IMR-90 (cell line): ENCODE measurements around the gene ATP5F1D. TPM values are rescaled to one million over a fixed set of nuclear protein-coding genes. Genes with fewer than 3 reads are reported as not detected.

Experiments
- ATAC-seq: fragments of 200-7000 bp; cut with Tn5 transposase; 2 replicates; pipeline ENCODE4 v1.9.1; 2020; ENCODE audit warnings: low read depth, mild to moderate bottlenecking, moderate library complexity
- BruUV-seq: library from RNA; stranded (reverse); fragments of 400-500 nt; replicated peaks from 2 replicates; lab custom pipeline; 2021; lab: Mats Ljungman, UMichigan
- CTCF ChIA-PET: fragments of 300-600 bp; formaldehyde crosslinking; extraction: SDS; loops from one replicate; lab custom pipeline; 2021; ENCODE audit warnings: antibody characterized with exemption; lab: Yijun Ruan, JAX
- POLR2A ChIA-PET: fragments of 300-600 bp; sonication (Branson Sonifier 250); formaldehyde crosslinking; loops from one replicate; lab custom pipeline; 2022; ENCODE audit warnings: antibody characterized with exemption; ENCODE audit not compliant: unreplicated experiment; lab: Charles Lee
- DNase-seq: peaks from one replicate; pipeline ENCODE4 v3.0.0; 2013
- H2AFZ ChIP-seq: replicated peaks from 2 replicates; pipeline ENCODE3; 2013; ENCODE audit warnings: low read length, mild to moderate bottlenecking; ENCODE audit not compliant: poor library complexity
- H2AK5ac ChIP-seq: 2 replicates; pipeline ENCODE4 v1.6.1; 2013; ENCODE audit warnings: low read depth, low read length, inconsistent platforms
- H2AK9ac ChIP-seq: replicated peaks from 2 replicates; pipeline ENCODE3; 2013; ENCODE audit warnings: mild to moderate bottlenecking, low read depth, low read length, moderate library complexity; ENCODE audit not compliant: poor library complexity
- H2BK120ac ChIP-seq: 2 replicates; pipeline ENCODE4 v1.6.1; 2013; ENCODE audit warnings: low read depth, low read length, inconsistent platforms
- H2BK15ac ChIP-seq: 3 replicates; pipeline ENCODE4 v1.6.1; 2013; ENCODE audit warnings: low read depth, low read length, inconsistent platforms
- H2BK20ac ChIP-seq: 2 replicates; pipeline ENCODE4 v1.6.1; 2013; ENCODE audit warnings: low read depth, mild to moderate bottlenecking, inconsistent platforms, low read length, moderate library complexity
- H2BK5ac ChIP-seq: 2 replicates; pipeline ENCODE4 v1.6.1; 2013; ENCODE audit warnings: mild to moderate bottlenecking, low read depth, low read length, inconsistent platforms; ENCODE audit not compliant: poor library complexity, severe bottlenecking
- H3K14ac ChIP-seq: replicated peaks from 2 replicates; pipeline ENCODE4 v1.6.1; 2013; ENCODE audit warnings: low read depth, low read length, inconsistent platforms
- H3K18ac ChIP-seq: 2 replicates; pipeline ENCODE4 v1.6.1; 2013; ENCODE audit warnings: low read depth, low read length, control low read depth
- H3K23ac ChIP-seq: 2 replicates; pipeline ENCODE4 v1.6.1; 2013; ENCODE audit warnings: low read depth, low read length, inconsistent platforms
- H3K27ac ChIP-seq: 2 replicates; pipeline ENCODE4 v1.5.1; 2013; ENCODE audit warnings: mild to moderate bottlenecking, control low read depth, low read length; ENCODE audit not compliant: insufficient read depth
- H3K27me3 ChIP-seq: 2 replicates; pipeline ENCODE4 v1.6.1; 2013; ENCODE audit warnings: low read length; ENCODE audit not compliant: control insufficient read depth, insufficient read depth
- H3K36me3 ChIP-seq: 2 replicates; pipeline ENCODE4 v1.6.1; 2013; ENCODE audit warnings: low read length, mixed read lengths; ENCODE audit not compliant: control insufficient read depth, insufficient read depth
- H3K4ac ChIP-seq: 2 replicates; pipeline ENCODE4 v1.6.1; 2013; ENCODE audit warnings: low read depth, low read length, inconsistent platforms
- H3K4me1 ChIP-seq: 2 replicates; pipeline ENCODE4 v1.6.1; 2013; ENCODE audit warnings: low read length, mixed read lengths; ENCODE audit not compliant: control insufficient read depth, insufficient read depth
- H3K4me2 ChIP-seq: 2 replicates; pipeline ENCODE4 v1.6.1; 2013; ENCODE audit warnings: low read depth, mild to moderate bottlenecking, control low read depth, low read length, moderate library complexity
- H3K4me3 ChIP-seq: 2 replicates; pipeline ENCODE4 v1.5.1; 2013; ENCODE audit warnings: low read depth, mild to moderate bottlenecking, control low read depth, low read length, moderate library complexity; ENCODE audit not compliant: insufficient read depth
- H3K56ac ChIP-seq: 2 replicates; pipeline ENCODE4 v1.6.1; 2013; ENCODE audit warnings: low read length, inconsistent platforms; ENCODE audit not compliant: insufficient read depth; ENCODE audit errors: extremely low read depth
- H3K79me1 ChIP-seq, 2 experiments: 2 replicates each; pipeline ENCODE4 v1.6.1; 2013; ENCODE audit warnings: low read length in 2 of 2, inconsistent platforms in 1 of 2, low read depth in 1 of 2
- H3K9ac ChIP-seq: 2 replicates; pipeline ENCODE4 v1.6.1; 2013; ENCODE audit warnings: low read depth, low read length, control low read depth
- H3K9me1 ChIP-seq: 2 replicates; pipeline ENCODE4 v1.6.1; 2013; ENCODE audit warnings: low read length, inconsistent platforms; ENCODE audit not compliant: insufficient read depth
- H3K9me3 ChIP-seq: 2 replicates; pipeline ENCODE4 v1.6.1; 2013; ENCODE audit warnings: low read length; ENCODE audit not compliant: control insufficient read depth, insufficient read depth
- H4K20me1 ChIP-seq: 2 replicates; pipeline ENCODE4 v1.6.1; 2013; ENCODE audit warnings: low read length, inconsistent platforms; ENCODE audit not compliant: insufficient read depth
- H4K5ac ChIP-seq: 2 replicates; pipeline ENCODE4 v1.6.1; 2013; ENCODE audit warnings: mild to moderate bottlenecking, low read depth, low read length, control low read depth
- H4K8ac ChIP-seq, 2 experiments: 2 replicates each; pipeline ENCODE4 v1.6.1; 2013; ENCODE audit warnings: low read depth in 2 of 2, low read length in 2 of 2, control low read depth in 1 of 2, inconsistent platforms in 1 of 2
- H4K91ac ChIP-seq: 2 replicates; pipeline ENCODE4 v1.6.1; 2013; ENCODE audit warnings: low read depth, low read length, inconsistent platforms; ENCODE audit not compliant: insufficient read depth
- BHLHE40 ChIP-seq: fragments of 150-350 bp; IDR thresholded peaks from 2 replicates; pipeline ENCODE4 v1.6.1; 2016; ENCODE audit warnings: mild to moderate bottlenecking, low read depth, low read length
- CEBPB ChIP-seq: IDR thresholded peaks from 2 replicates; pipeline ENCODE4 v1.6.1; 2012; ENCODE audit warnings: low read depth, low read length, improper control_type of control experiment
- CHD1 ChIP-seq: IDR thresholded peaks from 2 replicates; pipeline ENCODE4 v1.6.1; 2012; ENCODE audit warnings: low read depth, low read length, improper control_type of control experiment
- FOS ChIP-seq: fragments of 150-350 bp; IDR thresholded peaks from 2 replicates; pipeline ENCODE4 v1.6.1; 2016; ENCODE audit warnings: low read depth, low read length
- MAZ ChIP-seq: IDR thresholded peaks from 2 replicates; pipeline ENCODE4 v1.6.1; 2012; ENCODE audit warnings: low read depth, mild to moderate bottlenecking, low read length, improper control_type of control experiment, moderate library complexity, borderline replicate concordance
- POLR2A ChIP-seq: IDR thresholded peaks from 2 replicates; pipeline ENCODE4 v1.6.1; 2012; ENCODE audit warnings: mild to moderate bottlenecking, low read depth, low read length
- RAD21 ChIP-seq: IDR thresholded peaks from 2 replicates; pipeline ENCODE4 v1.6.1; 2012; ENCODE audit warnings: low read length, improper control_type of control experiment
- RCOR1 ChIP-seq: IDR thresholded peaks from 2 replicates; pipeline ENCODE4 v1.6.1; 2012; ENCODE audit warnings: mild to moderate bottlenecking, low read length, improper control_type of control experiment; ENCODE audit not compliant: insufficient replicate concordance
- RFX5 ChIP-seq: IDR thresholded peaks from 2 replicates; pipeline ENCODE4 v1.8.0; 2012; ENCODE audit warnings: low read depth, mild to moderate bottlenecking, low read length, moderate library complexity
- WGBS, 2 experiments: methylation state at CpG; one replicate each; pipeline versions ENCODE4 v1.1.5 to v1.1.7; 2013; ENCODE audit warnings: missing lambda C conversion rate in 2 of 2; ENCODE audit not compliant: insufficient read length in 1 of 2; ENCODE audit errors: extremely low coverage in 2 of 2; 5-methylcytosine and 5-hydroxymethylcytosine counted together
- dilution Hi-C: fragments of 300-500 bp; cut with HindIII; formaldehyde crosslinking; loops from one replicate; pipeline ENCODE4 v1.14.3; 2018; ENCODE audit warnings: low sequenced_read_pairs; ENCODE audit not compliant: unreplicated experiment
- in situ Hi-C: fragments of 300-500 bp; cut with MboI; formaldehyde crosslinking; loops from 3 replicates; pipeline ENCODE4 v1.14.3; 2019; ENCODE audit warnings: low sequenced_read_pairs, inconsistent platforms, mixed read lengths
- intact Hi-C: fragments of 100-400 bp; cut with micrococcal nuclease; formaldehyde crosslinking; loops from 2 replicates; pipeline ENCODE4 v1.10.0; 2022
- polyA plus RNA-seq, 3 experiments: library from polyadenylated mRNA; depleted of rRNA; stranded (reverse); fragments of >200 nt; gene quantifications; 2 replicates each; pipeline ENCODE4 v1.2.3, GENCODE V29; 2012; ENCODE audit warnings: low replicate concordance in 1 of 3
- total RNA-seq: library from RNA; depleted of rRNA; stranded (reverse); fragments of >200 nt; gene quantifications from 2 replicates; pipeline ENCODE4 v1.2.3, GENCODE V29; 2012
- TF ChIP-seq, protein P1 (sequence below): conservative IDR thresholded peaks from 2 replicates; pipeline ENCODE4 v1.5.1; 2012; ENCODE audit warnings: mild to moderate bottlenecking, low read depth, low read length, improper control_type of control experiment

The ATP5F1D gene
- total and polyA plus RNA-seq, 2 of the 4 experiments (the other 2 are of a cell fraction), result 7.3 to 140 TPM

DNA sequence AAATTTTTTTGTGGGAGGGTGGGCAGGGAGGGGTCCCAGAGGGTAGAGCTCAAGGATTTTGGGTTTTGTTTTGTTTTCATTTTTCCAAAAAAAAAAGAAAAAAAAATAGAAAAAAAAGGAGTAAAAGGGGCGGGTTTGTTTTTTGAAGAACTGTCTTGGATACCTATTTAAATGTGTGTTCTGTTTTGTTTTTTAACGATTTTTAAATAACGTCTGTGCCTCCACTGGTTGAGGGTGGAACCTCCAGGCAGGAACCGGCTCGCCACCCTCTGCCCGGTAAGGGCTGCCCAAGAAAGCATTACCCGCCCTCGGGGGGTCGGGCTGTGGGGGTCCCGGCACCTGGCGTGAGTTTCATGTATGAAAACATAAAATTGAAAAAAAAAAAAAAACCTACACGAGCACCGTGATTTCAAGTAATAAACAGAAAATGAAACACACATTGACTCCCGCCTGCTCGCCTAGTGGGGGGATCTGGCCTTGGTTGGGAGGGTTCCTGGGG, 17.2 kb downstream of the ATP5F1D start:
- Histone ChIP-seq H3K36me3 (peaks cover 49% of the 10 kb centered on the region), H4K5ac (no peak overlapping the region), H2AFZ (peak overlapping the region; percentile 61), H2BK20ac (no peak overlapping the region), H3K23ac (no peak overlapping the region), H4K20me1 (peaks cover 66% of the 10 kb centered on the region), H3K4ac (peak overlapping the region; percentile 16; the same call in 1 of the 2 replicates), H2BK15ac (no peak overlapping the region), H2BK5ac (peak overlapping the region; percentile 78), H3K27me3 (no peaks in the 10 kb centered on the region), H3K9me1 (peaks cover 3% of the 10 kb centered on the region; the same call in 1 of the 2 replicates), H2AK5ac (no peak overlapping the region), H3K18ac (no peak overlapping the region), H3K14ac (peak overlapping the region; percentile 68; the same call in 1 of the 2 replicates), H3K9me3 (no peaks in the 10 kb centered on the region), H3K79me1 (peaks cover 0 to 71% of the 10 kb centered on the region in 2 experiments; a peak in 2 of 4 replicates), H3K56ac (no peak overlapping the region), H3K4me3 (no peak overlapping the region), H4K91ac (no peak overlapping the region), H3K4me1 (peaks cover 57% of the 10 kb centered on the region), H3K9ac (no peak overlapping the region), H2BK120ac (no peak overlapping the region), H3K27ac (peak overlapping the region; percentile 74), H4K8ac (no peak overlapping the region; a peak in 1 of 4 replicates), H2AK9ac (peak overlapping the region; percentile 93), H3K4me2 (no peak overlapping the region)
- ATAC-seq, result no peak
- 54% methylated on average over 2 of the region's 15 CpGs; no CpG with 5 or more reads in 1 of the 2 experiments for WGBS, 2 experiments
- no TSS peak for BruUV-seq
- POLR2A ChIA-PET, result interaction anchor here (0.6 kb wide), 2 partner anchors 9 to 15 kb away, joined by 4 to 11 read pairs; no protein-coding TSS in a partner anchor
- DNase-seq, result no peak
- in situ Hi-C loops (no loop called here), intact Hi-C loops (no loop called here), dilution Hi-C loops (no loop called here)
- TF ChIP-seq FOS, result no peak
- TF ChIP-seq BHLHE40, result no peak
- no peak for TF ChIP-seq RFX5
- TF ChIP-seq RAD21, result no peak
- no peak for TF ChIP-seq MAZ
- TF ChIP-seq, protein P1, sequence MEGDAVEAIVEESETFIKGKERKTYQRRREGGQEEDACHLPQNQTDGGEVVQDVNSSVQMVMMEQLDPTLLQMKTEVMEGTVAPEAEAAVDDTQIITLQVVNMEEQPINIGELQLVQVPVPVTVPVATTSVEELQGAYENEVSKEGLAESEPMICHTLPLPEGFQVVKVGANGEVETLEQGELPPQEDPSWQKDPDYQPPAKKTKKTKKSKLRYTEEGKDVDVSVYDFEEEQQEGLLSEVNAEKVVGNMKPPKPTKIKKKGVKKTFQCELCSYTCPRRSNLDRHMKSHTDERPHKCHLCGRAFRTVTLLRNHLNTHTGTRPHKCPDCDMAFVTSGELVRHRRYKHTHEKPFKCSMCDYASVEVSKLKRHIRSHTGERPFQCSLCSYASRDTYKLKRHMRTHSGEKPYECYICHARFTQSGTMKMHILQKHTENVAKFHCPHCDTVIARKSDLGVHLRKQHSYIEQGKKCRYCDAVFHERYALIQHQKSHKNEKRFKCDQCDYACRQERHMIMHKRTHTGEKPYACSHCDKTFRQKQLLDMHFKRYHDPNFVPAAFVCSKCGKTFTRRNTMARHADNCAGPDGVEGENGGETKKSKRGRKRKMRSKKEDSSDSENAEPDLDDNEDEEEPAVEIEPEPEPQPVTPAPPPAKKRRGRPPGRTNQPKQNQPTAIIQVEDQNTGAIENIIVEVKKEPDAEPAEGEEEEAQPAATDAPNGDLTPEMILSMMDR, result no peak
- no peak for TF ChIP-seq CEBPB
- TF ChIP-seq POLR2A, result no peak
- TF ChIP-seq CHD1, result no peak; the same call in 1 of the 2 replicates
- TF ChIP-seq RCOR1, result no peak
- CTCF ChIA-PET, result interaction anchor here (1.4 kb wide), 1 partner anchor 14 kb away, joined by 5 read pairs; no protein-coding TSS in a partner anchor
